NB4 (cell line): Measurements from ENCODE around the gene ALG1.
"Not testable (repeated sequence)": the region's sequence is repeated elsewhere in the genome, so short reads cannot be mapped to it uniquely, and the experiment has no call there.

Experiments used
- POLR2A ChIP-seq: IDR thresholded peaks from 2 replicates; pipeline ENCODE4 v1.6.1; 2011; ENCODE audit warnings: mild to moderate bottlenecking; ENCODE audit not compliant: insufficient read length; ENCODE audit errors: extremely low read depth
- TF ChIP-seq, protein P1 (sequence below): IDR thresholded peaks from one replicate; pipeline ENCODE4 v1.5.1; 2012; ENCODE audit warnings: low read depth, low read length

DNA sequence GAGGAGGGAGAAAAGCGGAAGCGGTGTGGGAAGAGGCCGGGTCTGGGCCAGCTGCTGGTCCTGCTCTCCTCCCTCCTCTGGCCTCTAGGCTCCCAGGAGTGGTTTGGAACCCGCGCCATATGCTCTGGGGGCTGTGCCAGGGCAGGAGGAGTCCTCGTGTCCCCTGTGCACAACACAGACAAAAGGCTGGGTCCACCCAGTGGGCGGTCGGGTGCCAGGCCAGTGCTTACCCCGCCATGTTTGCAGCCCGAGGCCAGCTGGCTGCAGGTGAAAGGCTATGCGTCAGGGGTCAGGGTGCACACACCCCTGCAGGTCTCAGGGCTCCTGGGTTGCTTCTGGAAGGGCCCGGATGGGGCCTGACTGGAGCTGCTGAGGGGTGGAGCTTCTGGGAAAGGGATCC is 8.8 kb downstream of the ALG1 start:
- TF ChIP-seq, protein P1, sequence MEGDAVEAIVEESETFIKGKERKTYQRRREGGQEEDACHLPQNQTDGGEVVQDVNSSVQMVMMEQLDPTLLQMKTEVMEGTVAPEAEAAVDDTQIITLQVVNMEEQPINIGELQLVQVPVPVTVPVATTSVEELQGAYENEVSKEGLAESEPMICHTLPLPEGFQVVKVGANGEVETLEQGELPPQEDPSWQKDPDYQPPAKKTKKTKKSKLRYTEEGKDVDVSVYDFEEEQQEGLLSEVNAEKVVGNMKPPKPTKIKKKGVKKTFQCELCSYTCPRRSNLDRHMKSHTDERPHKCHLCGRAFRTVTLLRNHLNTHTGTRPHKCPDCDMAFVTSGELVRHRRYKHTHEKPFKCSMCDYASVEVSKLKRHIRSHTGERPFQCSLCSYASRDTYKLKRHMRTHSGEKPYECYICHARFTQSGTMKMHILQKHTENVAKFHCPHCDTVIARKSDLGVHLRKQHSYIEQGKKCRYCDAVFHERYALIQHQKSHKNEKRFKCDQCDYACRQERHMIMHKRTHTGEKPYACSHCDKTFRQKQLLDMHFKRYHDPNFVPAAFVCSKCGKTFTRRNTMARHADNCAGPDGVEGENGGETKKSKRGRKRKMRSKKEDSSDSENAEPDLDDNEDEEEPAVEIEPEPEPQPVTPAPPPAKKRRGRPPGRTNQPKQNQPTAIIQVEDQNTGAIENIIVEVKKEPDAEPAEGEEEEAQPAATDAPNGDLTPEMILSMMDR: not testable (repeated sequence)
- TF ChIP-seq POLR2A: not testable (repeated sequence)
